Measurements from ENCODE around the gene MYDGF. TPM values are rescaled to one million over a fixed set of nuclear protein-coding genes. Genes with fewer than 3 reads are reported as not detected.

The MYDGF gene
- total and polyA plus RNA-seq, 4 donors: 85.1 to 222 (median 144) TPM

GRCh38 chr19:4710281-4710600 lies 40.1 kb upstream of the MYDGF start:
- TF ChIP-seq RXRA (IDR thresholded peaks at IDR 0.05): peak in 1 of 2 donors; percentile 16
- TF ChIP-seq MAX (IDR thresholded peaks at IDR 0.05): no peak
- H3K36me3 ChIP-seq (ENCODE audit: control insufficient read depth in 4 of 4, insufficient read depth in 3 of 4, low read depth in 1 of 4, low read length in 3 of 4): peaks cover 10 to 14% (median 13%) of the 10 kb centered on the region in 4 donors
- no peak for DNase-seq (ENCODE audit: low spot score)
- H3K9me3 ChIP-seq (ENCODE audit: control insufficient read depth in 4 of 4, low read length in 3 of 4): no peaks in the 10 kb centered on the region
- H3K4me1 ChIP-seq (ENCODE audit: control insufficient read depth in 4 of 4, insufficient read depth in 4 of 4, low read length in 3 of 4): peaks cover 35 to 92% (median 75%) of the 10 kb centered on the region in 4 donors
- no peak overlapping the region for H3K4me3 ChIP-seq (ENCODE audit: low read depth in 1 of 3, low read length in 3 of 3)
- no peaks in the 10 kb centered on the region for H3K27me3 ChIP-seq (ENCODE audit: control insufficient read depth in 4 of 4, insufficient read depth in 4 of 4, low read length in 3 of 4)
- H3K9ac ChIP-seq (ENCODE audit: low read depth in 1 of 2, low read length in 2 of 2): peak overlapping the region; percentile 22 to 52
- H3K27ac ChIP-seq (ENCODE audit: low read depth in 1 of 2, low read length in 2 of 2): peak overlapping the region; percentile 95 to 96
- WGBS: 65% methylated on average over 16 of the region's 16 CpGs

- TF ChIP-seq CTCF (IDR thresholded peaks at IDR 0.05; ENCODE audit: low read depth, low read length, missing input control) (no peak), FOXA1 (IDR thresholded peaks at IDR 0.05) (no peak), RAD21 (IDR thresholded peaks at IDR 0.05) (peak in 1 of 2 donors; percentile 35), JUND (IDR thresholded peaks at IDR 0.05) (peak in 1 of 2 donors; percentile 45), FOXA2 (IDR thresholded peaks at IDR 0.05) (peak; percentile 41), HNF4A (conservative IDR thresholded peaks at IDR 0.05) (peak; percentile 57 to 68), SP1 (IDR thresholded peaks at IDR 0.05) (peak; percentile 82), HNF4G (IDR thresholded peaks at IDR 0.05) (peak; percentile 29), NR2F2 (IDR thresholded peaks at IDR 0.05) (peak; percentile 30), ZBTB33 (IDR thresholded peaks at IDR 0.05) (peak; percentile 69), RXRA (IDR thresholded peaks at IDR 0.05) (peak; percentile 83 to 89), MAX (IDR thresholded peaks at IDR 0.05) (peak; percentile 83), ATF3 (IDR thresholded peaks at IDR 0.05) (no peak), GABPA (IDR thresholded peaks at IDR 0.05 in 1 of 2, conservative IDR thresholded peaks at IDR 0.05 in 1 of 2) (peak in 1 of 2 donors; percentile 16), TAF1 (conservative IDR thresholded peaks at IDR 0.05) (no peak), YY1 (IDR thresholded peaks at IDR 0.05) (no peak), EGR1 (IDR thresholded peaks at IDR 0.05; ENCODE audit: low read depth in 2 of 2) (peak in 1 of 2 donors; percentile 35)
- TF ChIP-seq, protein P1, sequence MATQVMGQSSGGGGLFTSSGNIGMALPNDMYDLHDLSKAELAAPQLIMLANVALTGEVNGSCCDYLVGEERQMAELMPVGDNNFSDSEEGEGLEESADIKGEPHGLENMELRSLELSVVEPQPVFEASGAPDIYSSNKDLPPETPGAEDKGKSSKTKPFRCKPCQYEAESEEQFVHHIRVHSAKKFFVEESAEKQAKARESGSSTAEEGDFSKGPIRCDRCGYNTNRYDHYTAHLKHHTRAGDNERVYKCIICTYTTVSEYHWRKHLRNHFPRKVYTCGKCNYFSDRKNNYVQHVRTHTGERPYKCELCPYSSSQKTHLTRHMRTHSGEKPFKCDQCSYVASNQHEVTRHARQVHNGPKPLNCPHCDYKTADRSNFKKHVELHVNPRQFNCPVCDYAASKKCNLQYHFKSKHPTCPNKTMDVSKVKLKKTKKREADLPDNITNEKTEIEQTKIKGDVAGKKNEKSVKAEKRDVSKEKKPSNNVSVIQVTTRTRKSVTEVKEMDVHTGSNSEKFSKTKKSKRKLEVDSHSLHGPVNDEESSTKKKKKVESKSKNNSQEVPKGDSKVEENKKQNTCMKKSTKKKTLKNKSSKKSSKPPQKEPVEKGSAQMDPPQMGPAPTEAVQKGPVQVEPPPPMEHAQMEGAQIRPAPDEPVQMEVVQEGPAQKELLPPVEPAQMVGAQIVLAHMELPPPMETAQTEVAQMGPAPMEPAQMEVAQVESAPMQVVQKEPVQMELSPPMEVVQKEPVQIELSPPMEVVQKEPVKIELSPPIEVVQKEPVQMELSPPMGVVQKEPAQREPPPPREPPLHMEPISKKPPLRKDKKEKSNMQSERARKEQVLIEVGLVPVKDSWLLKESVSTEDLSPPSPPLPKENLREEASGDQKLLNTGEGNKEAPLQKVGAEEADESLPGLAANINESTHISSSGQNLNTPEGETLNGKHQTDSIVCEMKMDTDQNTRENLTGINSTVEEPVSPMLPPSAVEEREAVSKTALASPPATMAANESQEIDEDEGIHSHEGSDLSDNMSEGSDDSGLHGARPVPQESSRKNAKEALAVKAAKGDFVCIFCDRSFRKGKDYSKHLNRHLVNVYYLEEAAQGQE (IDR thresholded peaks at IDR 0.05): peak; percentile 17
- H3K36me3 ChIP-seq (ENCODE audit: control insufficient read depth in 4 of 4, insufficient read depth in 3 of 4, low read depth in 1 of 4, low read length in 3 of 4): peaks cover 10 to 14% (median 13%) of the 10 kb centered on the region in 4 donors
- no peaks in the 10 kb centered on the region for H3K27me3 ChIP-seq (ENCODE audit: control insufficient read depth in 4 of 4, insufficient read depth in 4 of 4, low read length in 3 of 4)
- H3K9ac ChIP-seq (ENCODE audit: low read depth in 1 of 2, low read length in 2 of 2): peak overlapping the region; percentile 21 to 22
- H3K9me3 ChIP-seq (ENCODE audit: control insufficient read depth in 4 of 4, low read length in 3 of 4): no peaks in the 10 kb centered on the region
- no peak for DNase-seq (ENCODE audit: low spot score)
- H3K4me3 ChIP-seq (ENCODE audit: low read depth in 1 of 3, low read length in 3 of 3): no peak overlapping the region
- WGBS: 40% methylated on average over 20 of the region's 20 CpGs
- peak overlapping the region; percentile 95 to 96 for H3K27ac ChIP-seq (ENCODE audit: low read depth in 1 of 2, low read length in 2 of 2)
- H3K4me1 ChIP-seq (ENCODE audit: control insufficient read depth in 4 of 4, insufficient read depth in 4 of 4, low read length in 3 of 4): peaks cover 37 to 93% (median 77%) of the 10 kb centered on the region in 4 donors
Measured at GRCh38 chr19:4709440-4710280, 39.5 kb upstream of the MYDGF start.

All from liver (tissue), 9 donors.